GDM1 (cell line): ENCODE results near the gene METTL16.
A peak's percentile ranks its signal among the peaks of the same experiment; 100 is the strongest.
"Not testable (repeated sequence)": the region's sequence is repeated elsewhere in the genome, so short reads cannot be mapped to it uniquely, and the experiment has no call there.

ENCODE experiments used
- DNase-seq: peaks from one replicate; lab custom pipeline; 2025; lab: John Stamatoyannopoulos, UW

Gene METTL16

GRCh38 chr17:2450016-2450650 lies 61.6 kb downstream of the METTL16 start:
- no peak for DNase-seq

DNA sequence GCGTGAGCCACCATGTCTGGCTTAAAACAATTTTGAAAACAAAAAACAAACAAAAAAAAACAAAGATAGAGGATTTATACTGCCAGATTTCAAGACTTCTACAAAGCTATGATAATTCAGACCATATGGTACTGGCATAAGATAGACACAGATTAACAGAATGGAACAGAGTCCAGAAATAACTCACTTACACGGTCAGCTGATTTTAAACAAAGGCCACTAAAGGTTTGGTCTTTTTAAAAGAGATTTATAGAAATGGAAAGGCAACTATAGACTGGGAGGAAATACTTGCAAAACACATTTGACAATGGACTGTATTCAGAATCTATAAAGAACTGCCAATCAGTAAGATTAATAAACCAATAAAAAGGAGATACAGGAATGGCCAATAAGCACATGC lies 62.2 kb downstream of the METTL16 start:
- no peak for DNase-seq

GRCh38 chr17:2447479-2447878 lies 64.2 kb downstream of the METTL16 start:
- DNase-seq, result not testable (repeated sequence)

DNA sequence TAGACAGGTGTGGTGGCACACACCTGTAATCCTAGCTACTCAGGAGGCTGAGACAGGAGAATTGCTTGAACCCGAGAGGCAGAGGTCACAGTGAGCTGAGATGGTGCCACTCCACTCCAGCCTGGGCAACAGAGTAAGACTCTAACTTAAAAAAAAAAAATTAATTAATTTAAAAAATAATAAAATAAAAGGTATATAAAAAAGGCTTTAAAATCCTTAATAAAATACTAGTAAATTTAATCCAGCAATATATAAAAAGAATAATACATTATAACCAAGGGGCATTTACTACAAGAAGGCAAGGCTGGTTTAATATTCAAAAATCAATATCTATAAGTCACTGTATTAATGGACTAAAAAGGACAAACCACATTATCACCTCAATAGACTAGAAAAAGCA lies 66.0 kb downstream of the METTL16 start:
- DNase-seq, result no peak

GRCh38 chr17:2444382-2444781 lies 67.3 kb downstream of the METTL16 start:
- no peak for DNase-seq

- no peak for DNase-seq
Measured at GRCh38 chr17:2442166-2442565, 69.5 kb downstream of the METTL16 start.

DNA sequence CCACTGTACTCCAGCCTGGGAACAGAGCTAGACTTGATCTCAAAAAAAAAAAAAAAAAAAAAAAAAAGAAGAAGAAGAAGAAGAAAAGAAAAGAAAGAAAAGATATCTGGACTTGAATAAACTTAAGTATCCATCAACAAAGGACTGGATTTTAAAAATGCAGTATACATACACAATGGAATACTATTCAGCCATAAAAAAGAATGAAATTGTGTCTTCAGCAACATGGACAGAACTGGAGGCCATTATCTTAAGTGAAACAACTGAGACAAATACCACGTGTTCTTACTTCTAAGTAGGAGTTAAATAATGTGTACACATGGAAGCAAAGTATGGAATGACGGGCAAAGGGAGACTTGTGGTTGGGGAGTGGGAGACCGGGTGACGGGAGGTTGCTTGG lies 70.8 kb downstream of the METTL16 start:
- no peak for DNase-seq

- DNase-seq, result not testable (repeated sequence)
Measured at GRCh38 chr17:2439997-2440396, 71.7 kb downstream of the METTL16 start.

DNA sequence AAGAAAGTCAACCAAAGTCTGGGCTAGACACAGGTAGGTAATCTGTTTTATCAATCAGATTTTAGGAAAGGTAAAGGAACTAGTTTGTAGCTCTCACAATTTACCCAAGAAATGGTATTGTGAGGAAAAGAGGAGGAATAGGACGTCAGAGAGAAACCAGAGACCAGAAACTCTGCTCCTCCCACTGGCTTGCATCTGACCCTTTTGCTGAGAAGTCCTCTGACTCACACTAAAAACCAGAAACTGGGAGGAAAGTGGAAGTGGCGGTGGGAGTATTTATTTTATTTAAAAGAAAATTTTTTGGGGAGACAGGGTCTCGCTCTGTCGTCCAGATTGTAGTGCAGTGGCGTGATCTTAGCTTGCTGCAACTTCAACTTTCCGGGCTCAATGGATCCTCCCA lies 72.9 kb downstream of the METTL16 start:
- no peak for DNase-seq

GRCh38 chr17:2436316-2436905 lies 75.3 kb downstream of the METTL16 start:
- no peak for DNase-seq

- no peak for DNase-seq
Measured at GRCh38 chr17:2435862-2436261, 75.8 kb downstream of the METTL16 start.

GRCh38 chr17:2435181-2435741 lies 76.4 kb downstream of the METTL16 start:
- DNase-seq, result no peak

DNA sequence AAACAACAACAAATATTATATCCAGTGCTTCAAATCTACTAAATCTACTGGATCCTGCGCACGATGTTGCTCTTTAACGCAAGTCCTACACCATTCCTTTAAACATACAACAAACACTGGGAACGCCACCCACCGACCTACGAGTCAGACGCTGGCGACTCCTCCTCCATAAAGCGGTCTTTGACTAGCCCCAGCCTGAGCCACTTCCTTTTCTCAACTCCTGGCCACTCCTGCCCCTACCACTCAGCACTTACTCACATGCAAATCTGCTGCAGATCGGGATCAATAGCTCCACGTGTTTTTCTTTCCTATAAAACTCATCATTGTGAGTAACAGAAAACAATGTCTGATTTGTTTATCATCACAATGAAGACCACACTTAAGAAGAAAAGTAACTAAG lies 78.0 kb downstream of the METTL16 start:
- no peak for DNase-seq

DNA sequence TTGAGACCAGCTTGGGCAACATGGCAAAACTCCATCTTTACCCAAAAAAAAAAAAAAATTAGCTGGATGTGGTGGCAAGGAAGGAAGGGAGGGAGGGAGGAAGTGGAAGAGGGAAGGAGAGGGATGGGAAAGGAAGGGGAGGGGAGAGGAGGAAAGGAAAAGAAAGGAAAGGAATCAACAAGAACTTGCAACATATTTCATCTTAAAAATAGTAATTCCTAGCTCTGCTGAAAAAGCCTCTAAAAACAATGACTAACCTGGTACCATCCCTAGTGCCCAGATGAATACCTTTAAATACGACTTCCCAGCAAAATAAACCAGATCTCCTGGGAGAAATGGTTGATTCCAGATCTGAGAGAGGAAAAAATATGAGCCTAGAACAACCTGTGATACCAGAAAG lies 83.8 kb downstream of the METTL16 start:
- DNase-seq, result no peak

DNA sequence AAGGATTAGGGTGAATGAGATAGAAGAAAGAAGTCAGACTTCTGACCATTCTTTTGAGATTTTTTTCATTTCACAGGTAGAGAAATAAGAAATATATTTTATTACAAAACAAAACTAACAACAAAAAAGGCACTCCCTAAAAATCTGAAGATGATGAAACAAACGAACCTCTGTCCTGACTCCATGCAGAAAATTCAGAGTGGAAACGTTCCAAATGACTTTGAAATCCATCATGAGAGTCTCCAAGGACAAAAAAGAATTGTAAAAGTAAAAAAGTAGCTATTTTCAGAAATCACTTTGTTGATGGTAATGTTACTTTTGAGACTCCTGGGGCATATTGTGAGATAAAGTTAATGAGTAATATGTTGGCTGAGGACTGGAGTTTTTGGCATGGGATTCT lies 84.5 kb downstream of the METTL16 start:
- DNase-seq, result no peak

DNA sequence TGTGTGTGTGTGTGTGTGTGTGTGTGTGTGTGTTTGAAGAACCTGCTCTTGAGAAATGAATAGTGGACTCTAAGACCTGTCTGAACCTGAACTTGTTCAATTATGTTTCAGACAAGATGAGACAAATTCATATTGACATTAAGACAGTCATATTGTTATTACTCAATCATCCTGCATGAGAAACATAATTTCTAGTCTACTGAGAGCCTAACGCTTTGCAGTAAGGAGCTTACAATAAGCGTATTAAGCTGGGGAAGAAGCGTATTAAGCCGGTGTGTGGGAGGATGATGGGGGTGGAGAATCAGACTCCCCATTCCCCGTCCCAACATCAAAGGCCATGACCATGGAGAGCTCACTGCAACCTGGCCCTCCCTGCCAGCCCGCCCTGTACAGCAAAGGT lies 88.4 kb downstream of the METTL16 start:
- no peak for DNase-seq

DNA sequence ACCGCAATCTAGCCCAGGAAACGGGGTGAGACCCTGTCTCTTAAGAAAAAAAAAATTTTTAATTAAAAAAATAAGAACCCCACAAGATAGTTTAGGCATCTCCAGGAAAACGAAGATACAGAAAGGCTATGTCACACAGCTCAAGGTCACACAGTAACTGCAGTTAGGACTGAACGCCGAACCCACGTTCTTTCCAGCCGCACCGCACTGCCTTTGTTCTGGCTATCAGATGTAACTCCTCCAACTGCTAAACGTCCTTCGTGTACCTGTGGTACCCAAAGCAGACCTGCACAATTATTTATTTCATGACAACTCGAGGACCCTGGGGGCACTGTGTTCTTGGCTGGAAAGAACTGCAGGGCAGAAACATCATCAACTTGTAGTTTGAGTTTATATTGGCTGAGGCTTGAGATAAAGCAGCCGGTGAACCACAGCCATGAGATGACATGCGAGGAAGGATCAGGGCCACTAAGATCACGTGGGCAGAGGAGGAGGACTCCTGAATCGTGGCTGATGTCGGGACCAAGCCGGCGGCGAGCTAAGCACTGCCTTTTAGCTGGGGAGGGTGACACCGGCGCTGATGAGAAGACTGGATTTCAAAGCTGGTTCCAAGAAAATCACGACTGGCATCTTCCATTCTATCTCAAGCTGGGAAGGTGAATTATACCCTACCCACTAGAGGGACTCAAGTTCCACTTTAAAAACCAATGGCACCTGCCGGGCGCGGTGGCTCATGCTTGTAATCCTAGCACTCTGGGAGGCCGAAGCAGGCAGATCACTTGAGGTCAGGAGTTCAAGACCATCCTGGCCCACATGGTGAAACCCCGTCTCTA lies 90.2 kb downstream of the METTL16 start:
- DNase-seq, result no peak

DNA sequence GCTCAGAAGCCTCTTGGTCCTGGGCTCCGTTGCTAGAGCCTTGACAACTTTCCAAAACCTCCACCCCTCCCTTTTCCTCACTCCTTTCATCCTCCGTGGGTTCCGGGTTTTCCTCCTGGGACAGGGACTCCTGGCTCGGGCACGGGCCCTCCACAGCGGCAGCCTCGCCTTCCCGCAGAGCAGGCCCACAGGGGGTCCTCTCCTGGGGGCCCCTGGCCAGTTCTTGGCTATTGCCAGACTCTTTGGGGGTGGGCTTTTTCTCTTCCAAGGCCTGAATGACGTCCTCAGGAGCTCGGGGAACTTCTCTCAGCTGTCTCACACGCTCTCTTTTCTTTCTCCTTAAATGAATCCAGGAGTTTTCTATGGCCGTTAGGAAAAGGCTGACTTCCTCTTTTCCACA lies 91.5 kb downstream of the METTL16 start:
- no peak for DNase-seq

GRCh38 chr17:2419486-2419885 lies 92.2 kb downstream of the METTL16 start:
- DNase-seq, result no peak

DNA sequence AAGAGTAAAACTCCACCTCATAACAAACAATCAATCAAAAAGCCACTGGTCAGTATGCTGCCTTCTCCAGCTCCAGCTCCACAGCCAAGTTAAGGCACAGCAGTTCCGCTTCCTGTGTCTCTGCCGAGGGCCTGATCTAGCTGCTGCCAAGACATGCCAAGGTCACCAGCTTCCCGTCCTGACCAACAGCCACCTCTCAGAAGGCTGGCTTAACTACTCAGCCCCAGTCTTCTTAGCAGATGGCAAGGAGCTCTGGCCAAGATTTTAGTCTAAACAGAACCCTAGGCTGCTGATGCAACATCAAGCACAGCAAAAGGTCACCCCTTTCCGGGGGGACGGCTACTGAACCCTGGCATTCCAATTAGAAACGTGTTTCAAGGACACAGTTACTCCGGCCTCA lies 93.1 kb downstream of the METTL16 start:
- DNase-seq, result no peak

DNA sequence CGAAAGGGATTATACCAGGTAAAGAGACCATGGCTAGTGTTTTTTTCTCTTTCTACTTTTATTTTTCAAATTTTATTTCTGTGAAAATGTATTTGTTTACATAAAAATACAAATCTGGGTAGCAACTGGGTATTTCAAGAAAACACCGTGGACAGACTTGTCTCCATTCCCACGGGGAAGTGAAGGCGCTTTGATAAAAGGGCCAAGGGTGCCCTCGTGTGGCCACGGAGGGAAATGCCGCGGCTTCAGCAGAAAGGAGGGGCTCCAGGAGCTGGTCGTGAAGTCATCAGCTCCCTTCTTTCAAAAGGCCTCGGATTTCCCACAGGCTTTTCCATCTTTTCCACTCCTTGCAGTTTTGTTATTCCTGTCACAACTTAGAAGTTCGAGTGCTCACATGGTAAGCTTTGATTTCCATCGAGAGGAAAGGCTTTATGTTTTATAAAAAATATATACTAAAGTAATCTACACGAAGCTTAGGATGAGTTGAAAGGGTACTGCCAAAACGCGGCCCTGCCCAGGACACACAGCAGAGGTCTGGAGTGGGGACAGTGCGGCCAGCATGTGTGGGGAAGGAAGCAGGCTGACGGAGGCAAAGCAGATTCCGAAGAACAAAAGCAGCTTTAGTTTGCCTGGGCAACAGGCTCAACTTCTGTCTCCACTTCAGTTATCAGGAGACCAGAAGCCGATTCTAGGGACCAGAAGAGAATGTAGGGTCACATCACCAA lies 95.5 kb downstream of the METTL16 start:
- DNase-seq, result peak; percentile 60

DNA sequence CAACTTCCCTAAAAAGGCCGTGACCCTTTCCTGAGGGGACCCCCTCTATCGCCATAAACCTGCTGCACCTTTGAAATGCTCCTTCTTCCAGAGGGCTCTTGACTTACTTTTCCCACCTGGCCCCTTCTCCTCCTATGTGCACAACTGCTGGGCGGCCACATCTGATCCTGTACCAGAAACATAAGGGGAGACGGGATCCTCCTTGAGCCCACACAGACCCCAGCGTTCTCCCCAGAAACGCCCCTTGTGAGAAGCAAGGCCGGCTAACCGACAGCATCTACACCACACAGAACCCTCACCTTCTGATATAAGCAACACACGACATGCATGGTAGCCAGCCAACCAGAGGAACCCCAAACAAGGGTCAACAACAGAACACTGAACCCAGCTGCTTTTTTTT lies 96.6 kb downstream of the METTL16 start:
- no peak for DNase-seq
